ENCODE data around the gene SMIM24. TPM values are rescaled to one million over a fixed set of nuclear protein-coding genes. Genes with fewer than 3 reads are reported as not detected.
A peak's percentile ranks its signal among the peaks of the same experiment; 100 is the strongest.

Gene SMIM24
- total RNA-seq, 4 donors from 2014 or later, result not detected

GRCh38 chr19:3463714-3464586 is 16.4 kb downstream of the SMIM24 start:
- no CpG with 5 or more reads among the region's 57 CpGs for WGBS, 2 donors (ENCODE audit: low coverage in 1 of 2)
- Histone ChIP-seq H3K4me1 (peaks cover 4 to 98% (median 52%) of the 10 kb centered on the region in 3 donors), H3K9me3 (no peaks in the 10 kb centered on the region), H3K36me3 (peaks cover 0 to 49% of the 10 kb centered on the region in 2 donors), H3K4me3 (no peak overlapping the region), H3K27ac (peak overlapping the region; percentile 30 to 87 (median 85)), H3K27me3 (no peaks in the 10 kb centered on the region)
- no peak for ATAC-seq
- TF ChIP-seq POLR2A (IDR thresholded peaks at IDR 0.05), result no peak
- TF ChIP-seq POLR2AphosphoS5 (IDR thresholded peaks at IDR 0.05), result no peak
- no peak for TF ChIP-seq CTCF (IDR thresholded peaks at IDR 0.05)
- TF ChIP-seq EP300 (IDR thresholded peaks at IDR 0.05), result no peak

GRCh38 chr19:3462991-3463713 is 17.2 kb downstream of the SMIM24 start:
- ATAC-seq, result no peak
- Histone ChIP-seq H3K4me3 (no peak overlapping the region), H3K9me3 (no peaks in the 10 kb centered on the region), H3K4me1 (peaks cover 4 to 98% (median 60%) of the 10 kb centered on the region in 3 donors), H3K36me3 (peaks cover 0 to 49% of the 10 kb centered on the region in 2 donors), H3K27ac (peak overlapping the region; percentile 30 to 87 (median 85)), H3K27me3 (no peaks in the 10 kb centered on the region)
- no peak for TF ChIP-seq POLR2A (IDR thresholded peaks at IDR 0.05)
- TF ChIP-seq EP300 (IDR thresholded peaks at IDR 0.05), result no peak
- peak; percentile 16 for TF ChIP-seq POLR2AphosphoS5 (IDR thresholded peaks at IDR 0.05)
- TF ChIP-seq CTCF (IDR thresholded peaks at IDR 0.05), result no peak
- WGBS, 2 donors (ENCODE audit: low coverage in 1 of 2), result 0 to 67% methylated on average over 1 to 10 of the region's 58 CpGs

GRCh38 chr19:3459965-3460582 is 20.3 kb downstream of the SMIM24 start:
- ATAC-seq, result peak; percentile 9
- Histone ChIP-seq H3K4me1 (peaks cover 4 to 96% (median 50%) of the 10 kb centered on the region in 3 donors), H3K27ac (peak overlapping the region; percentile 3 to 92 (median 86)), H3K4me3 (no peak overlapping the region), H3K9me3 (no peaks in the 10 kb centered on the region), H3K27me3 (no peaks in the 10 kb centered on the region), H3K36me3 (peaks cover 0 to 80% of the 10 kb centered on the region in 2 donors)
- WGBS, 2 donors (ENCODE audit: low coverage in 1 of 2), result 60 to 65% methylated on average over 1 to 5 of the region's 15 CpGs
- TF ChIP-seq EP300 (IDR thresholded peaks at IDR 0.05), result no peak
- no peak for TF ChIP-seq POLR2A (IDR thresholded peaks at IDR 0.05)
- TF ChIP-seq CTCF (IDR thresholded peaks at IDR 0.05), result no peak
- no peak for TF ChIP-seq POLR2AphosphoS5 (IDR thresholded peaks at IDR 0.05)

- peak; percentile 91 for ATAC-seq
- Histone ChIP-seq H3K4me1 (peaks cover 4 to 96% (median 45%) of the 10 kb centered on the region in 3 donors), H3K9me3 (no peaks in the 10 kb centered on the region), H3K27me3 (no peaks in the 10 kb centered on the region), H3K36me3 (peaks cover 0 to 85% of the 10 kb centered on the region in 2 donors), H3K4me3 (peak overlapping the region in 1 of 2 donors; percentile 22), H3K27ac (peak overlapping the region; percentile 12 to 92 (median 86))
- TF ChIP-seq CTCF (IDR thresholded peaks at IDR 0.05) (no peak), POLR2A (IDR thresholded peaks at IDR 0.05) (no peak), POLR2AphosphoS5 (IDR thresholded peaks at IDR 0.05) (peak; percentile 71), EP300 (IDR thresholded peaks at IDR 0.05) (peak; percentile 26)
- WGBS, 2 donors (ENCODE audit: low coverage in 1 of 2), result 14 to 47% methylated on average over 3 to 12 of the region's 26 CpGs
These were observed 21.0 kb downstream of the SMIM24 start for GRCh38 chr19:3459089-3459881.
